ENCODE results near the gene DSTN. TPM values are rescaled to one million over a fixed set of nuclear protein-coding genes. Genes with fewer than 3 reads are reported as not detected.

DSTN gene
- total RNA-seq, 4 donors from 2014 or later: 1,820 to 3,515 (median 2,996) TPM

DNA sequence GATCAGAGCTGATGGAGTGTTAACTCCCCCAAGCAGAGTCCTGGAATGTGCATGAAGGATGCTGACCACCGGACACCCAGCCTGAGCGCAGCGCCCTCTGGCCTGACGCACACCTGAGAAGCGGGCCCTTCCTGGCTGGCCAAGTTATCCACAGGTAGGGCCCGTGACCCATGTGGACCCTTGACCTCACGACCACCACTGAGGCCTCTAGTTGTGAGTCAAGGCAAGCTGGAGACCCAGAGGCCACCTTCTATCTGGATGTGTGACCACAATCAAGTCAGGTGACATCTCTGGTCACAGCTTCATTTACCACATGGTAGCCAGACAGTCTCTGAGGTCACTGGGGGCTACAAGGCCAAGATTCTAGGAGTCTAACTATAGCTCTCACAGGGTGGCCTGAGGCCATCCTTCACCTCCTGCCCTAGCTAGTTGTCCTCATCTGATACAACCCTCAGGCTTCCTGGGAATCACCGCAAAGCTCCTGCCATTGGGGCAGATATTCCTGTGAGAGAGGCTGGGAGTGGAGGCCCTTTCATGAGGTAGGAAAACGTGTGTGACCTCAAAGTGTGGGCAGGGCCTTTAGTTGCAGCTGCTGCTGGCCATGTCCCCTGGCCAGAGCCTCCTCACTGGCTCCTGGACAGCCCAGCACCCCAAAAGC lies 53.1 kb downstream of the DSTN start:
- WGBS, 2 donors (ENCODE audit: low coverage in 1 of 2): 89% methylated on average over 3 of the region's 9 CpGs; no CpG with 5 or more reads in 1 of the 2 donors
- Histone ChIP-seq H3K36me3 (peaks cover 0 to 100% of the 10 kb centered on the region in 2 donors), H3K27ac (no peak overlapping the region), H3K27me3 (no peaks in the 10 kb centered on the region), H3K4me1 (peaks cover 0 to 21% (median 11%) of the 10 kb centered on the region in 3 donors), H3K9me3 (no peaks in the 10 kb centered on the region), H3K4me3 (no peak overlapping the region)
- no peak for ATAC-seq
- TF ChIP-seq CTCF (IDR thresholded peaks at IDR 0.05): no peak
- TF ChIP-seq POLR2A (IDR thresholded peaks at IDR 0.05): no peak
- no peak for TF ChIP-seq EP300 (IDR thresholded peaks at IDR 0.05)
- no peak for TF ChIP-seq POLR2AphosphoS5 (IDR thresholded peaks at IDR 0.05)

- H3K4me1 ChIP-seq: peaks cover 0 to 21% (median 11%) of the 10 kb centered on the region in 3 donors
- no peak for ATAC-seq
- no peaks in the 10 kb centered on the region for H3K27me3 ChIP-seq
- H3K9me3 ChIP-seq: no peaks in the 10 kb centered on the region
- H3K36me3 ChIP-seq: peaks cover 0 to 100% of the 10 kb centered on the region in 2 donors
- WGBS, 2 donors (ENCODE audit: low coverage in 1 of 2): 78 to 92% methylated on average over 10 to 12 of the region's 12 CpGs
- H3K27ac ChIP-seq: no peak overlapping the region
- H3K4me3 ChIP-seq: no peak overlapping the region
- TF ChIP-seq EP300 (IDR thresholded peaks at IDR 0.05) (no peak), POLR2AphosphoS5 (IDR thresholded peaks at IDR 0.05) (no peak), CTCF (IDR thresholded peaks at IDR 0.05) (no peak), POLR2A (IDR thresholded peaks at IDR 0.05) (no peak)
Observed at GRCh38 chr20:17624070-17624469, 54.2 kb downstream of the DSTN start.

GRCh38 chr20:17624551-17625245 lies 54.8 kb downstream of the DSTN start:
- no peak for ATAC-seq
- H3K36me3 ChIP-seq: peaks cover 0 to 100% of the 10 kb centered on the region in 2 donors
- H3K27me3 ChIP-seq: no peaks in the 10 kb centered on the region
- H3K9me3 ChIP-seq: no peaks in the 10 kb centered on the region
- H3K4me3 ChIP-seq: no peak overlapping the region
- no peak for TF ChIP-seq EP300 (IDR thresholded peaks at IDR 0.05)
- TF ChIP-seq POLR2A (IDR thresholded peaks at IDR 0.05): no peak
- TF ChIP-seq CTCF (IDR thresholded peaks at IDR 0.05): no peak
- TF ChIP-seq POLR2AphosphoS5 (IDR thresholded peaks at IDR 0.05): no peak
- peaks cover 0 to 21% (median 11%) of the 10 kb centered on the region in 3 donors for H3K4me1 ChIP-seq
- H3K27ac ChIP-seq: peak overlapping the region in 1 of 4 donors; percentile 17
- WGBS, 2 donors (ENCODE audit: low coverage in 1 of 2): no CpG with 5 or more reads among the region's 15 CpGs

GRCh38 chr20:17625246-17626051 lies 55.6 kb downstream of the DSTN start:
- Histone ChIP-seq H3K9me3 (no peaks in the 10 kb centered on the region), H3K36me3 (peaks cover 0 to 100% of the 10 kb centered on the region in 2 donors), H3K4me1 (peaks cover 0 to 21% (median 11%) of the 10 kb centered on the region in 3 donors), H3K27me3 (no peaks in the 10 kb centered on the region), H3K27ac (peak overlapping the region in 3 of 4 donors; percentile 24 to 63 (median 57)), H3K4me3 (no peak overlapping the region)
- TF ChIP-seq CTCF (IDR thresholded peaks at IDR 0.05) (no peak), POLR2A (IDR thresholded peaks at IDR 0.05) (no peak), EP300 (IDR thresholded peaks at IDR 0.05) (no peak), POLR2AphosphoS5 (IDR thresholded peaks at IDR 0.05) (no peak)
- ATAC-seq: no peak
- 90% methylated on average over 8 of the region's 27 CpGs; no CpG with 5 or more reads in 1 of the 2 donors for WGBS, 2 donors (ENCODE audit: low coverage in 1 of 2)

Measured in gastroesophageal sphincter (tissue), 4 donors.